Kidney (tissue), 14 donors: ENCODE measurements around the gene LTBP1. TPM values are rescaled to one million over a fixed set of nuclear protein-coding genes. Genes with fewer than 3 reads are reported as not detected.

Experiments used
- DNase-seq, 5 donors: peaks; one replicate each; pipeline ENCODE4 v3.0.0-alpha.2; 2013 to 2020
- FAIRE-seq: peaks from 2 replicates; lab custom pipeline; 2012; peaks lifted over from hg19 to GRCh38; lab: Jason Lieb, UNC
- H3K27ac ChIP-seq, 2 donors: one replicate each; pipeline ENCODE4 v1.7.0; 2013; ENCODE audit warnings: low read depth in 2 of 2, low read length in 2 of 2, inconsistent platforms in 1 of 2
- H3K27me3 ChIP-seq: one replicate; pipeline ENCODE4 v1.7.1; 2013; ENCODE audit warnings: low read length, inconsistent platforms; ENCODE audit not compliant: control insufficient read depth, insufficient read depth
- H3K36me3 ChIP-seq, 3 donors: one replicate each; pipeline versions ENCODE4 v1.7.0 to v1.7.1; 2013; ENCODE audit warnings: low read length in 3 of 3, control low read depth in 1 of 3, inconsistent platforms in 1 of 3; ENCODE audit not compliant: insufficient read depth in 3 of 3, control insufficient read depth in 2 of 3
- H3K4me1 ChIP-seq, 3 donors: one replicate each; pipeline versions ENCODE4 v1.7.0 to v1.7.1; 2013; ENCODE audit warnings: low read length in 3 of 3, inconsistent platforms in 1 of 3, low read depth in 1 of 3; ENCODE audit not compliant: control insufficient read depth in 2 of 3, insufficient read depth in 2 of 3
- H3K4me3 ChIP-seq, 3 donors: one replicate each; pipeline versions ENCODE4 v1.7.0 to v1.8.1; 2013; ENCODE audit warnings: low read length in 3 of 3, control low read depth in 1 of 3, inconsistent platforms in 1 of 3
- H3K9ac ChIP-seq, 3 donors: one replicate each; pipeline versions ENCODE4 v1.7.0 to v1.7.1; 2013; ENCODE audit warnings: low read length in 3 of 3, control low read depth in 1 of 3, inconsistent platforms in 1 of 3
- H3K9me3 ChIP-seq, 3 donors: one replicate each; pipeline versions ENCODE4 v1.7.0 to v1.7.1; 2013; ENCODE audit warnings: low read length in 3 of 3, control low read depth in 1 of 3, inconsistent platforms in 1 of 3; ENCODE audit not compliant: control insufficient read depth in 2 of 3, insufficient read depth in 1 of 3
- CTCF ChIP-seq: IDR thresholded peaks from 3 replicates; pipeline ENCODE4 v1.5.1; 2012; ENCODE audit warnings: mild to moderate bottlenecking, moderate library complexity, borderline replicate concordance; ENCODE audit not compliant: insufficient read depth; ENCODE audit errors: extremely low read depth
- intact Hi-C: fragments of 100-400 bp; cut with DNase I; formaldehyde crosslinking; loops from one replicate; pipeline ENCODE4 v1.11.1; 2022
- polyA plus RNA-seq: library from polyadenylated mRNA; stranded (reverse); fragments of 350-450 nt; fragmentation: Illumina TruSeq; extraction: RNeasy Lipid Tissue Mini Kit (QIAGEN cat#74804); gene quantifications from one replicate; pipeline ENCODE4 v1.2.3, GENCODE V29; 2014; ENCODE audit warnings: low read depth, low replicate concordance; ENCODE audit not compliant: insufficient read depth
- total RNA-seq: library from RNA; stranded (reverse); fragmentation: NEBNext Ultra II Directional; extraction: Animal tissue kit (Norgen Biotek cat#: 25700); gene quantifications from one replicate; pipeline ENCODE4 v1.2.1, GENCODE V29; 2021
- donor health status: control.
- donor health status: control.
- donor health status: control.
- donor health status: control.
- donor health status: control.
- donor health status: DM: yes; HTN: yes; CAD: no.
- donor health status: Normal renal cell carcinoma (clear cell type).

The LTBP1 gene
- total and polyA plus RNA-seq, 2 donors from 2014 or later = 9.3 to 39.8 TPM

DNA sequence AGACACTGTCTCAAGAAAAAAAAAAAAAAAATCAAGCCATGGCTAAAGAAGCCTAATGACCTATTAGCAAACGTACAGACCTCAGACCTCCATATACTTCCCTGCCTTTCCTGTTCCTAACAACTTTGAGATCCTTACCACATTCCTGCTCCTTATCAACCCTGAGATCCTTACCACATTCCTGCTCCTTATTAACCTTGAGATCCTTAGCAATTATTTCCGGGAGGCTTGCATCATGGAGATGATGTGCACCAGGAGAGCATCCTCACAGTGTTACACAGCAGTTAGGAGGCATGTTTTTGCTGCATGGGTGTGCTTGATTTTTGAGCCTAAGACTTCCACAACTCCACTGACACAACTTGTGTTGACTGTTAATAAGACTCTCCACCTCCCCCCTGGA lies 475.1 kb downstream of the LTBP1 start:
- FAIRE-seq = no peak

DNA sequence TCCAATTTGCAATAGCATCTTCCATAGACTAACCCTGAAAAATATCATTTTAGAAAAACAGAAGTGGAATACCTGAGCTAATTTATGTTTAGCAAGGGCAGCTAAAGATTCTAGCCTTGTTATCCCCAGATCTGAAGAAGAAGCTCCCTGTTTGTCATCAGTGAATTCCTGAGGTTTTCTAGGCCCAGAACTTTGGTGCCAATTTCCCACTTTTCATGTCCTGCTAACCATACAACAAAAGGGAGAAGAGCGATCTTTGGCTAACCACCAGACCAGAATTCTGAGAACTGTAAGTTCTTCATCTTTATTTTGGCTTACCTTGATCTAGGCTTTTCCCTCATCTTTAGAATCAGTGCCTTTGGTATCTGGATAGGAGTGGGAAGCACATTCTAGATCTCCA lies 478.4 kb downstream of the LTBP1 start:
- no peak for FAIRE-seq
- H3K36me3 ChIP-seq = no peaks in the 10 kb centered on the region
- H3K27me3 ChIP-seq = no peaks in the 10 kb centered on the region
- H3K27ac ChIP-seq = no peak overlapping the region
- peaks cover 0 to 2% (median 0%) of the 10 kb centered on the region in 3 donors for H3K4me1 ChIP-seq
- no peaks in the 10 kb centered on the region for H3K9me3 ChIP-seq
- H3K4me3 ChIP-seq = no peak overlapping the region
- TF ChIP-seq CTCF = no peak
- DNase-seq = no peak
- intact Hi-C loops = no loop called here
- no peak overlapping the region for H3K9ac ChIP-seq

More for the DNA sequence above, 475.1 kb downstream of the LTBP1 start:
- Histone ChIP-seq H3K27me3 (no peaks in the 10 kb centered on the region), H3K4me1 (peaks cover 0 to 2% (median 0%) of the 10 kb centered on the region in 3 donors), H3K36me3 (no peaks in the 10 kb centered on the region), H3K4me3 (no peak overlapping the region), H3K9me3 (no peaks in the 10 kb centered on the region), H3K27ac (no peak overlapping the region), H3K9ac (no peak overlapping the region)
- intact Hi-C loops = no loop called here
- no peak for TF ChIP-seq CTCF
- no peak for DNase-seq

GRCh38 chr2:33425586-33426031 lies 478.9 kb downstream of the LTBP1 start:
- H3K27ac ChIP-seq = no peak overlapping the region
- H3K27me3 ChIP-seq = no peaks in the 10 kb centered on the region
- no peak overlapping the region for H3K4me3 ChIP-seq
- no peaks in the 10 kb centered on the region for H3K9me3 ChIP-seq
- H3K4me1 ChIP-seq = peaks cover 0 to 2% (median 0%) of the 10 kb centered on the region in 3 donors
- intact Hi-C loops = no loop called here
- no peaks in the 10 kb centered on the region for H3K36me3 ChIP-seq
- DNase-seq (no peak), FAIRE-seq (no peak)
- no peak overlapping the region for H3K9ac ChIP-seq
- no peak for TF ChIP-seq CTCF
